Stimulated activated CD8-positive, alpha-beta memory T cell treated with anti-CD3 and anti-CD28 coated beads, Interleukin-12 subunit alpha, Interleukin-12 subunit beta, amount 100 ng/mL, for 24 hours (primary cell): Measurements from ENCODE around the gene TMOD2.

Source experiments
- DNase-seq: peaks from one replicate; pipeline ENCODE4 v3.0.0-alpha.2; 2020; ENCODE audit errors: extremely low read depth

Gene TMOD2

GRCh38 chr15:51814606-51815005 lies 63.2 kb downstream of the TMOD2 start:
- no peak for DNase-seq

DNA sequence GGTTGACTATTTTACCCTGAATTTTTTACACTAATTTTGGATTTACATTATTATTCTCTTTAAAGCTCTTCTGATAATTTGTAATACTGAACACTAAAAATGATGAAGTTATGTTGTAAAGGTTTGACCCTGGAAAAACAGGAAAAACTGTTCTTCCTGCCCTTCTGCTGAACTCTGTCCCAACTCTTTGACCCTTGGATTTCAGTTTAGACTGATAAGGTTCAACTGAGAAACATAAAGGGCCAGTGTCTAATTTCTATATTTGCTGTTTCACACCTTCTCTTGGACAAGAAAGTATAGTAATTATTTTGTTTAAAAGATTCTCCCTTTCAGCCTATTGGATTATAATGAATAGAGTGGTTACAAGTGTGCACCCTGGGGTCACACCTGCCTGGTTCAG lies 65.2 kb downstream of the TMOD2 start:
- no peak for DNase-seq

GRCh38 chr15:51818150-51818549 lies 66.8 kb downstream of the TMOD2 start:
- DNase-seq: no peak

- DNase-seq: no peak
These were observed 74.3 kb downstream of the TMOD2 start for GRCh38 chr15:51825698-51826097.

DNA sequence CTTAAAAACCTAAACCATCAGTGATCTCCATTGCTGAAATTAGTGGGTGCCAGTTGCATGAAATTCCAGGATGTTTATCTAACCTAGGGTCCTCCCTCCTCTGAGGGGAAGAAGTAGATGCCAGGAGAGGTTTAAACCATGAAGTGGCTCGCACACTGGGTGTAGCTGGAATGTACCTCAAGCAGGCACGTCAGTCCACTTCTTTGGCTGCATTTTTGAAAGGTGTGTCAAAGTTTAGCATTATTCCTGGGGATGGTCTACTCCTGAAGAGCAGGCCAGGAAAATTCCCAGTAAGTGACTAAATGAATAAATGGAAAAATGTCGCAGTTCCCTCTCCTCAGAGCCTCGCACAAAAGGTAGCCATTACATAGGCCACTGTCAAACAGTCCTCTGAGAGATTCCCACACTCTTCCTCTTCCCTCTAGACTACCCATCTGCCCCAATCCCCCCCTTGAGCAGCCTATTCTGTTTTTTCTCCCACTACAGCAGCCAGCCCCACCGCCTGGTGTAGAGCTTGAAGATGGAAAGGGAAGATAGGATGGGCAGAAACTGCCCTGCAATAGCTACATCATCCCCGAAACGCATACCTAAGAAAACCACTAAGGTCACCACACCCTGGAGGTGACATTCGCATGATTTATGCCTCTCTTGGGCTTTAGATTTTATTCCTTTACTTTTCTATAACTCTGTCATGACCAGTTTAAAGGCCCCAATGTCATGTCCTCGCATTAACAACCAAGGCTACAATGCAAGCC lies 77.4 kb downstream of the TMOD2 start:
- no peak for DNase-seq

- peak; percentile 73 for DNase-seq
These were observed 78.2 kb downstream of the TMOD2 start, which contains the start of gene TMOD3 for GRCh38 chr15:51829376-51830275. TSS of gene TMOD3 (plus strand) at chr15:51829653. CDS start at chr15:51862885, 33,232 bp downstream.

DNA sequence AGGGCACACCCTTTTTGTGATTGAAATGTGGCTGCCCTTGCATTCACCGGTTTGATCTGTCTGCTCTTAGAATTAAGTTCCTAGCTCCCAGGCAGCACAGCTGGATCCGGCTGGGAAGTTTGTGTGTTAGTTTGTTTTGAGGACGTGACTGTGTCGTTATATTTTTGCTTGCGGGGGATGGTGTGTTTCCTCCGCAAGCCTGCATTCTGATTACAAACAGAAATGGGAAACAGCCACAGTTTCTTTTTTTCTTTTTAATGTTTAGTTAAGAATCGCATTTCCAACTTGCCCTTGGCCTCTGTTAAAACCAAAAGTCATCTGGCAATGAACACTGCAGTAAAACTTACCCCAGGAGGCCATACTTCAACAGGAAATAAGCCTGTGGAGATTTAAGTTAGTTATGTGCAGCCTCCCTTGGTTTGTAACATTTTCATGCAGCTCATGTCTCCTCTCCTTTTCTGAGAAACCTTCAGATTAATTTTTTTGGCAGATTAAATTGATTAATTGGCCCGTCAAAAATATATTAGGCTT lies 78.9 kb downstream of the TMOD2 start:
- no peak for DNase-seq

DNA sequence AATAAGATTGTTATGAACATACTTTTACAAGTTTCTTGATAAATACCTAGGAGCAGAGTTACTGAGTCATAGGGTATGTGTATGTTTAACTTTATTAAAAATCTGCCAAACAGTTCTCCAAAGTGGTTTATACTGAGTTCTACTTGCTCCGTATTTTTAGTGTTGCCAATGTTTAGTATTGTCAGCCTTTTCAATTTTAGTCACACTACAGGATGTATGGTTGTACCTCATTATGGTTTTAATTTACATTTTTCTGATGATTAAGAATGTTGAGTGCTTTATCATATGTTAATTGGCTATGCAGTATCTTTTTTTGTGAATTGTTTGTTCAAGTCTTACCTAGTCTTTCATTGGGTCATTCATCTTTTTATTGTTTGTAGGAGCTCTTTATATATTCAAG lies 82.4 kb downstream of the TMOD2 start:
- DNase-seq: no peak

- no peak for DNase-seq
These were observed 86.4 kb downstream of the TMOD2 start for GRCh38 chr15:51837792-51838251.

- DNase-seq: no peak
These were observed 86.9 kb downstream of the TMOD2 start for GRCh38 chr15:51838270-51838669.

DNA sequence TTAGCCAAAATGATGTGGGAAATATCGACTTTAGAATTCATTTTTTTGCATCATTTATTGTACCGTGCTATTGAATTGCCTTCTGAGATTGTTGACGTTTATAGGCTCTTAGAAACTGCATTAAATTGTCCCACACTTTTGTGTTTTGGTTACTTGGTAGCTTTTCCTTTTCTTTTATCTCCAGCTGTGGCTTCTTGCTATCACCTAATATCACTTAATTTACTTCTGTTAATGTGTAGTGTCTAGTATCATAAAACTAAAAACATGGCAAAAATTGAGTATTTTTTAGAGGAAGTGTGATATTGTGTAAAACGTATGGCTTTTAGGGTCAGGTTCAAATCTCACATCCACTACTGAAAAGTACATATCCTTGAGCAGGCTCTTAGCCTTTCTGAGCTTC lies 89.3 kb downstream of the TMOD2 start:
- no peak for DNase-seq

DNA sequence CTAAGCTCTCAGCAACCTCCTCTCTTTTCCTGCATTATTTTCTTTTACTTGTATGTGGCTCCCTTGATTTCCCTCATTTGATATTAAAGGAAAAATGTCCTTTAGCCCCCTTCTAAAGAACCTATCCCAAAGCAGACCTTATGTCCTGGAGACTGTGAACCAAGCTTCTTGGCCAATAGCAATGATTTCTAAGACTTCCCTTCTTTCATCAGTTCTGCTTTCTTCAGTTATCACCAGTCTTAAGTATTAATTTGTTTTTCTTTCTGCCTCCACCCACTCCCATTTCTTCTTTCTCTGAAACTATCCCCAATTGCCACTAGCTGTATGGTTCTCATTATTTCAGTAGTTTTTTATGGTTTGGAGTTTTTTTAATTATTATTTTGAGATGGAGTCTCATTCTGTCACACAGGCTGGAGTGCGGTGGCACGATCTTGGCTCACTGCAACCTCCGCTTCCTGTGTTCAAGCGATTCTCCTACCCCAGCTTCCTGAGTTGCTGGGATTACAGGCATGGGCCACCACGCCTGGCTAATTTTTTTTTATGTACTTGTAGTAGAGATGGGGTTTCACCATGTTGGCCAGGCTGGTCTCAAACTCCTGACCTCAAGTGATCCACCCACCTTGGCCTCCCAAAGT lies 90.1 kb downstream of the TMOD2 start:
- DNase-seq: no peak

- DNase-seq: no peak
These were observed 90.9 kb downstream of the TMOD2 start for GRCh38 chr15:51842265-51842664.

- no peak for DNase-seq
These were observed 91.7 kb downstream of the TMOD2 start for GRCh38 chr15:51842852-51843737.

GRCh38 chr15:51844747-51845426 lies 93.5 kb downstream of the TMOD2 start:
- no peak for DNase-seq

- DNase-seq: no peak
These were observed 94.7 kb downstream of the TMOD2 start for GRCh38 chr15:51846066-51846462.

GRCh38 chr15:51846463-51847230 lies 95.2 kb downstream of the TMOD2 start:
- no peak for DNase-seq

DNA sequence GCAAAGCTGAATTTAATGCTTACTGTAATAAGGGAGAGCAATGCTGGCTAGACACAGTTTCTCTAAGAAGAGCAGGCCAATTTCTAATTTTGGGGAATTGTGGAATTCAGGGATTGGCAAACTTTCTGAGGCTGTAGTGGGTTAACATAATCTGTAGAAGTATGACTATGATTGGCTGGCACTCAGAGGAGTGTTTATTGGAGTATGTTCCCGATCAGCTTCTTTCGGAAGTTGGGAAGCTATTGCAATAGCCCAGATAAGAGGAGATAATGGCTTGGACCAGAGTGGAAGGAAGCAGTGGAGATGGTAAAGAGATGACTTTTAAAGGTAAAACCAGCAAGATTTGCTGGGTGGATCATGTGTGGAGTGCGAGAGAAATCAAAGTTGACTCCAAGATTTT lies 97.4 kb downstream of the TMOD2 start:
- DNase-seq: no peak

DNA sequence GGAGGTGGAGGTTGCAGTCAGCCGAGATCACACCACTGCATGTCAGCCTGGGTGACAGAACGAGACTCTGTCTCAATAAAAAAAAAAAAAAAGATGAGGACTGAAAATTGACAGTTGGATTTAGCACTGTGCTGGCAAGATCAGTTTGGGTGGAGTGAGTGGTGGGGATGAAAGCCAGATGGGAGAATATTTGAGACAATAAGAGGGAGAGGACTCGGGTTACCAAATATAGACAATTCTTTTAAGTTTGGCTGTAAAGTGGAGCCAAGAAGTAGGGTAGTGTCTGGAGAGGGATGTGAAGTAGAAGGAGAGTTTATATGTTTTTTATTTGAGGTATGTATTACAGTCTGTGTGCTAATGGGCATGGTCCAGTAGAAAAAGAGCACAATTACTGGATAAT lies 98.5 kb downstream of the TMOD2 start:
- DNase-seq: no peak

DNA sequence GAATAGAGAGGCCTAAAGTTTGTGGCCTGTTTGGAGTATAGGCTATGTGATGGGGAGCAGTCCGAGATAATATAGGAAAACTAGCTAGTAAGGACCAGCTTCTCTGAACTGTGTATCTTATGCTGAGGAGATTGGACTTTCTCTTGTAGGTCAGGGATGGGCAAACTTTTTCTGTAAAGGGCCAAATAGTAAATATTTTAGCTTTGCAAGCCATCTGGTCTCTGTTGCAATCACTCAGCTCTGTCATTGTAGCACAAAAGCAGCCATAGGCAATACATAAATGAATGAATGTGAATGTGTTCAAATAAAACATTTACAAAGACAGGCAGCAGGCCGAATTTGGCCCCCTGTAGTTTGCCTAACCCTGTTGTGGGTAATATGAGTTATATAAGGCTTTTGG lies 102.6 kb downstream of the TMOD2 start:
- no peak for DNase-seq
